Pancreas (tissue), 10 donors: Measurements from ENCODE around the gene TTC33. TPM values are rescaled to one million over a fixed set of nuclear protein-coding genes. Genes with fewer than 3 reads are reported as not detected.

Source experiments
- ATAC-seq, 4 donors: fragments of 200-7000 bp; cut with Tn5 transposase; one replicate each; pipeline versions ENCODE4 v1.8.0 to v1.9.1; 2020; ENCODE audit warnings: mild to moderate bottlenecking in 4 of 4, moderate library complexity in 4 of 4
- DNase-seq, 6 donors: peaks; one replicate each; pipeline ENCODE4 v3.0.0-alpha.2; 2020
- FAIRE-seq: peaks from 2 replicates; lab custom pipeline; 2012; peaks lifted over from hg19 to GRCh38; lab: Jason Lieb, UNC
- H3K27ac ChIP-seq, 4 donors: fragments of 200-600 bp; sonication (generic); 1 replicate in 3 of 4; 2 replicates in 1 of 4; pipeline versions ENCODE4 v1.5.0 to v1.8.0; 2020
- H3K27me3 ChIP-seq, 4 donors: fragments of 200-600 bp; one replicate each; pipeline ENCODE4 v1.8.0; 2021
- H3K36me3 ChIP-seq, 3 donors: fragments of 200-600 bp; sonication (generic) in 1 of 3; one replicate each; pipeline versions ENCODE4 v1.5.0 to v1.8.0; 2020 to 2021
- H3K4me1 ChIP-seq, 3 donors: fragments of 200-600 bp; one replicate each; pipeline ENCODE4 v1.8.0; 2021
- H3K4me3 ChIP-seq, 4 donors: fragments of 200-600 bp; sonication (generic) in 2 of 4; one replicate each; pipeline versions ENCODE4 v1.5.0 to v1.8.0; 2020 to 2021
- H3K9me3 ChIP-seq, 4 donors: fragments of 200-600 bp; one replicate each; pipeline ENCODE4 v1.8.0; 2021
- CTCF ChIP-seq, 4 donors: fragments of 200-600 bp; sonication (generic) in 3 of 4; IDR thresholded peaks; one replicate each; pipeline versions ENCODE4 v1.5.0 to v1.8.0; 2021; ENCODE audit warnings: antibody characterized with exemption in 4 of 4
- WGBS, 2 donors: extraction: QIAGEN DNeasy Blood & Tissue Kit; methylation state at CpG; one replicate each; pipeline ENCODE4 v1.1.7; 2013; 5-methylcytosine and 5-hydroxymethylcytosine counted together
- intact Hi-C, 3 donors: fragments of 100-400 bp; cut with DNase I; formaldehyde crosslinking; loops; one replicate each; pipeline versions ENCODE4 v1.11.1 to v1.14.2; 2022
- polyA plus RNA-seq, 2 donors: library from polyadenylated mRNA; stranded (reverse); fragments of 200-250 nt; gene quantifications; one replicate each; pipeline ENCODE4 v1.2.3, GENCODE V29; 2013
- total RNA-seq, 6 donors: library from RNA; stranded (reverse); fragmentation: NEBNext Ultra II Directional in 4 of 6; extraction: Animal tissue kit (Norgen Biotek cat#: 25700) in 4 of 6; gene quantifications; one replicate each; pipeline versions ENCODE4 v1.2.1 to v1.2.4, GENCODE V29; 2021 to 2023
- donor health status: healthy with polysubstance abuse.
- donor health status: DM: no; HTN: no; CAD: no; lungs with moderate emphysema.
- donor health status: DM: no; HTN: no; CAD: no.
- donor health status: control.
- donor health status: control.
- donor health status: Bipolar disorder and iron deficiency.
- donor health status: DM: yes; HTN: yes; CAD: no.
- donor health status: DM: no; HTN: no; CAD: no.
- donor health status: DM: no; HTN: no; CAD: no.
- donor health status: DM: yes; HTN: yes; CAD: no.

TTC33 gene
- total and polyA plus RNA-seq, 8 donors, result 3.0 to 8.7 (median 5.5) TPM

GRCh38 chr5:40694433-40694832 is 61.3 kb downstream of the TTC33 start:
- no peak for TF ChIP-seq CTCF (IDR thresholded peaks at IDR 0.05)
- DNase-seq, result no peak
- no peak overlapping the region for H3K4me3 ChIP-seq
- peaks cover 4 to 22% (median 5%) of the 10 kb centered on the region in 3 donors for H3K36me3 ChIP-seq
- intact Hi-C loops, result no loop called here
- no peak for ATAC-seq
- no peaks in the 10 kb centered on the region for H3K9me3 ChIP-seq
- H3K27me3 ChIP-seq, result no peaks in the 10 kb centered on the region
- no peak for FAIRE-seq
- H3K4me1 ChIP-seq, result peaks cover 0 to 6% (median 0%) of the 10 kb centered on the region in 3 donors
- H3K27ac ChIP-seq, result no peak overlapping the region

- Histone ChIP-seq H3K27ac (no peak overlapping the region), H3K27me3 (no peaks in the 10 kb centered on the region), H3K4me3 (no peak overlapping the region), H3K9me3 (no peaks in the 10 kb centered on the region), H3K4me1 (peaks cover 0 to 26% (median 10%) of the 10 kb centered on the region in 3 donors), H3K36me3 (peaks cover 4 to 22% (median 5%) of the 10 kb centered on the region in 3 donors)
- ATAC-seq, result no peak
- no peak for TF ChIP-seq CTCF (IDR thresholded peaks at IDR 0.05)
- DNase-seq, result no peak
- intact Hi-C loops, result no loop called here
- 93 to 95% methylated on average over 9 of the region's 9 CpGs for WGBS, 2 donors
- FAIRE-seq, result no peak
Observed at GRCh38 chr5:40691894-40692293, 63.9 kb downstream of the TTC33 start.

- H3K4me1 ChIP-seq, result peaks cover 0 to 30% (median 14%) of the 10 kb centered on the region in 3 donors
- peaks cover 4 to 22% (median 5%) of the 10 kb centered on the region in 3 donors for H3K36me3 ChIP-seq
- no peak for FAIRE-seq
- ATAC-seq, result no peak
- no peak overlapping the region for H3K27ac ChIP-seq
- H3K9me3 ChIP-seq, result no peaks in the 10 kb centered on the region
- DNase-seq, result no peak
- 42 to 51% methylated on average over 3 of the region's 3 CpGs for WGBS, 2 donors
- TF ChIP-seq CTCF (IDR thresholded peaks at IDR 0.05), result no peak
- no peak overlapping the region for H3K4me3 ChIP-seq
- intact Hi-C loops, result no loop called here
- no peaks in the 10 kb centered on the region for H3K27me3 ChIP-seq
Observed at GRCh38 chr5:40690267-40690666, 65.5 kb downstream of the TTC33 start.

- Histone ChIP-seq H3K9me3 (no peaks in the 10 kb centered on the region), H3K4me1 (peaks cover 0 to 36% (median 14%) of the 10 kb centered on the region in 3 donors), H3K4me3 (no peak overlapping the region), H3K27ac (peak overlapping the region in 2 of 4 donors; percentile 3 to 7), H3K36me3 (peaks cover 4 to 22% (median 5%) of the 10 kb centered on the region in 3 donors), H3K27me3 (no peaks in the 10 kb centered on the region)
- intact Hi-C loops, result loop anchor here (5.0 to 10.0 kb wide), 3 partner anchors 737 to 975 kb away; no protein-coding TSS in a partner anchor
- ATAC-seq (peak; percentile 48 to 85 (median 74)), DNase-seq (peak in 3 of 6 donors; percentile 15 to 50 (median 30)), FAIRE-seq (peak; percentile 95)
- WGBS, 2 donors, result 24 to 26% methylated on average over 3 of the region's 3 CpGs
- no peak for TF ChIP-seq CTCF (IDR thresholded peaks at IDR 0.05)
Observed at GRCh38 chr5:40689438-40689837, 66.3 kb downstream of the TTC33 start.

- no peak for ATAC-seq
- Histone ChIP-seq H3K36me3 (peaks cover 4 to 17% (median 5%) of the 10 kb centered on the region in 3 donors), H3K4me3 (no peak overlapping the region), H3K27me3 (no peaks in the 10 kb centered on the region), H3K9me3 (no peaks in the 10 kb centered on the region), H3K4me1 (peaks cover 0 to 36% (median 14%) of the 10 kb centered on the region in 3 donors), H3K27ac (peak overlapping the region in 1 of 4 donors; percentile 7)
- no peak for FAIRE-seq
- no peak for DNase-seq
- intact Hi-C loops, result loop anchor here (5.0 to 10.0 kb wide), 3 partner anchors 737 to 974 kb away; no protein-coding TSS in a partner anchor
- TF ChIP-seq CTCF (IDR thresholded peaks at IDR 0.05), result no peak
Observed at GRCh38 chr5:40688996-40689395, 66.8 kb downstream of the TTC33 start.
